Fibroblast of lung (primary cell): ENCODE measurements around the gene NEUROG2. TPM values are rescaled to one million over a fixed set of nuclear protein-coding genes. Genes with fewer than 3 reads are reported as not detected.

Experiments used
- DNase-seq, 2 donors: peaks; one replicate each; pipeline versions ENCODE4 v3.0.0 to v3.0.0-alpha.2; 2010; ENCODE audit warnings: low read depth in 2 of 2
- H2AFZ ChIP-seq: 2 replicates; pipeline ENCODE4 v1.5.1; 2012; ENCODE audit warnings: low read length, control low read depth, inconsistent platforms
- H3K27ac ChIP-seq: 2 replicates; pipeline ENCODE4 v1.5.1; 2011; ENCODE audit warnings: low read length, control low read depth; ENCODE audit not compliant: insufficient read depth
- H3K27me3 ChIP-seq: 2 replicates; pipeline ENCODE4 v1.5.1; 2011; ENCODE audit warnings: mild to moderate bottlenecking, low read length; ENCODE audit not compliant: control insufficient read depth, insufficient read depth
- H3K36me3 ChIP-seq: 2 replicates; pipeline ENCODE4 v1.5.1; 2011; ENCODE audit warnings: low read length; ENCODE audit not compliant: control insufficient read depth, insufficient read depth
- H3K4me1 ChIP-seq: 2 replicates; pipeline ENCODE4 v1.5.1; 2011; ENCODE audit warnings: low read length; ENCODE audit not compliant: control insufficient read depth, insufficient read depth; ENCODE audit errors: extremely low read depth
- H3K4me2 ChIP-seq: 2 replicates; pipeline ENCODE4 v1.5.1; 2011; ENCODE audit warnings: low read length, control low read depth; ENCODE audit not compliant: insufficient read depth; ENCODE audit errors: extremely low read depth
- H3K4me3 ChIP-seq, 4 experiments: fragments of 200-600 bp in 1 of 4; sonication (generic) in 1 of 4; replicated peaks in 1 of 4; 2 replicates each; pipeline ENCODE4 v1.5.1; 2011 to 2016; ENCODE audit warnings: low read length in 4 of 4, low read depth in 3 of 4, mild to moderate bottlenecking in 3 of 4, control low read depth in 2 of 4, inconsistent platforms in 1 of 4, mixed read lengths in 1 of 4; ENCODE audit not compliant: insufficient read depth in 1 of 4; ENCODE audit errors: control extremely low read depth in 1 of 4
- H3K79me2 ChIP-seq: 2 replicates; pipeline ENCODE4 v1.5.1; 2012; ENCODE audit warnings: mild to moderate bottlenecking, low read length, inconsistent platforms; ENCODE audit not compliant: control insufficient read depth, insufficient read depth
- H3K9ac ChIP-seq: 2 replicates; pipeline ENCODE4 v1.5.1; 2011; ENCODE audit warnings: mild to moderate bottlenecking, low read length, control low read depth; ENCODE audit not compliant: insufficient read depth
- H3K9me3 ChIP-seq: 2 replicates; pipeline ENCODE4 v1.5.1; 2012; ENCODE audit warnings: low read depth, low read length; ENCODE audit not compliant: control insufficient read depth, insufficient read depth
- H4K20me1 ChIP-seq: 2 replicates; pipeline ENCODE4 v1.5.1; 2011; ENCODE audit warnings: low read length; ENCODE audit not compliant: control insufficient read depth, insufficient read depth; ENCODE audit errors: extremely low read depth
- CTCF ChIP-seq, 2 donors: IDR thresholded peaks in 1 of 2; conservative IDR thresholded peaks in 1 of 2; 1 replicate in 1 of 2; 2 replicates in 1 of 2; pipeline ENCODE4 v1.5.1; 2011 to 2012; ENCODE audit warnings: low read length in 2 of 2, control low read depth in 1 of 2, inconsistent platforms in 1 of 2, low read depth in 1 of 2, mild to moderate bottlenecking in 1 of 2
- EZH2 ChIP-seq: IDR thresholded peaks from 2 replicates; pipeline ENCODE4 v1.5.1; 2012; ENCODE audit warnings: low read length, control low read depth, mild to moderate bottlenecking; ENCODE audit errors: missing control alignments
- polyA plus RNA-seq, 2 donors: library from polyadenylated mRNA; depleted of rRNA in 1 of 2; stranded (reverse) in 1 of 2; unstranded in 1 of 2; fragments of >200 nt; gene quantifications; 2 replicates each; pipeline ENCODE4 v1.2.1, GENCODE V29; 2011 to 2012; ENCODE audit warnings: missing spikeins in 1 of 2
- total RNA-seq: library from RNA; depleted of rRNA; stranded (reverse); fragments of >200 nt; gene quantifications from 2 replicates; pipeline ENCODE4 v1.2.1, GENCODE V29; 2014

Gene NEUROG2
- total and polyA plus RNA-seq, 2 donors (not counting 1 experiment from before 2014, with no cell fraction given): not detected

- no peak for DNase-seq
- H3K27ac ChIP-seq: no peak overlapping the region
- H3K9me3 ChIP-seq: no peaks in the 10 kb centered on the region
- no peak overlapping the region for H3K4me3 ChIP-seq
- no peak overlapping the region for H3K4me2 ChIP-seq
- H3K4me1 ChIP-seq: no peaks in the 10 kb centered on the region
- TF ChIP-seq EZH2: no peak
- no peak for TF ChIP-seq CTCF (conservative IDR thresholded peaks at IDR 0.05 in 1 of 2, IDR thresholded peaks at IDR 0.05 in 1 of 2; ENCODE audit: low read depth in 1 of 2, low read length in 2 of 2)
- no peaks in the 10 kb centered on the region for H3K36me3 ChIP-seq
- no peaks in the 10 kb centered on the region for H3K79me2 ChIP-seq
- no peak overlapping the region for H2AFZ ChIP-seq
- no peaks in the 10 kb centered on the region for H3K27me3 ChIP-seq
- H3K9ac ChIP-seq: no peak overlapping the region
- H4K20me1 ChIP-seq: no peaks in the 10 kb centered on the region
These were observed 42.0 kb downstream of the NEUROG2 start for GRCh38 chr4:112473985-112474384.

GRCh38 chr4:112472318-112472717 lies 43.7 kb downstream of the NEUROG2 start:
- Histone ChIP-seq H3K9ac (no peak overlapping the region), H3K4me1 (no peaks in the 10 kb centered on the region), H3K36me3 (no peaks in the 10 kb centered on the region), H4K20me1 (no peaks in the 10 kb centered on the region), H3K4me3 (no peak overlapping the region), H2AFZ (no peak overlapping the region), H3K27ac (no peak overlapping the region), H3K9me3 (no peaks in the 10 kb centered on the region), H3K4me2 (no peak overlapping the region), H3K27me3 (no peaks in the 10 kb centered on the region), H3K79me2 (no peaks in the 10 kb centered on the region)
- no peak for DNase-seq
- no peak for TF ChIP-seq EZH2
- TF ChIP-seq CTCF (conservative IDR thresholded peaks at IDR 0.05 in 1 of 2, IDR thresholded peaks at IDR 0.05 in 1 of 2; ENCODE audit: low read depth in 1 of 2, low read length in 2 of 2): no peak

Other genes starting within 250 kb of the NEUROG2 start
- gene TIFA, start 230.3 kb downstream of the NEUROG2 start, total RNA-seq: 3.9 and 4.6 TPM in 2 replicates
- 4.2 and 5.0 TPM in 2 replicates for gene TIFA, start 230.3 kb downstream of the NEUROG2 start, polyA plus RNA-seq
- 30.8 and 50.2 TPM in 2 replicates for gene ALPK1, start 218.8 kb downstream of the NEUROG2 start, total RNA-seq
- gene ALPK1, start 218.8 kb downstream of the NEUROG2 start, polyA plus RNA-seq: 6.2 and 9.3 TPM in 2 replicates
- gene ZGRF1, start 120.7 kb upstream of the NEUROG2 start, total RNA-seq: 5.8 and 6.2 TPM in 2 replicates
- gene ZGRF1, start 120.7 kb upstream of the NEUROG2 start, polyA plus RNA-seq: 3.1 and 4.7 TPM in 2 replicates
- gene LARP7, start 121.0 kb upstream of the NEUROG2 start, total RNA-seq: 38.8 and 39.1 TPM in 2 replicates
- 32.5 and 37.8 TPM in 2 replicates for gene LARP7, start 121.0 kb upstream of the NEUROG2 start, polyA plus RNA-seq